IPS-18a (cell line): ENCODE measurements around the gene LRRC3C.

ENCODE experiments used
- H3K27ac ChIP-seq: one replicate; pipeline ENCODE4 v1.5.1; 2013; ENCODE audit warnings: low read length
- H3K27me3 ChIP-seq: one replicate; pipeline ENCODE4 v1.6.1; 2013; ENCODE audit warnings: mild to moderate bottlenecking, low read length; ENCODE audit not compliant: control insufficient read depth, insufficient read depth
- H3K36me3 ChIP-seq: one replicate; pipeline ENCODE4 v1.6.1; 2013; ENCODE audit warnings: low read depth, low read length; ENCODE audit not compliant: control insufficient read depth
- H3K4me1 ChIP-seq: one replicate; pipeline ENCODE4 v1.6.1; 2013; ENCODE audit warnings: low read depth, low read length; ENCODE audit not compliant: control insufficient read depth
- H3K4me3 ChIP-seq: one replicate; pipeline ENCODE4 v1.5.1; 2013; ENCODE audit warnings: low read length
- H3K9ac ChIP-seq: one replicate; pipeline ENCODE4 v1.6.1; 2013; ENCODE audit warnings: mild to moderate bottlenecking, low read length, moderate library complexity
- H3K9me3 ChIP-seq: one replicate; pipeline ENCODE4 v1.6.1; 2013; ENCODE audit warnings: low read depth, low read length; ENCODE audit not compliant: control insufficient read depth

Gene LRRC3C

GRCh38 chr17:39952680-39953470 is 25.3 kb downstream of the LRRC3C start:
- Histone ChIP-seq H3K4me1 (peaks cover 11% of the 10 kb centered on the region), H3K27me3 (peaks cover 10% of the 10 kb centered on the region), H3K9me3 (no peaks in the 10 kb centered on the region), H3K9ac (no peak overlapping the region), H3K36me3 (no peaks in the 10 kb centered on the region), H3K4me3 (peak overlapping the region; percentile 62), H3K27ac (no peak overlapping the region)

- peaks cover 10% of the 10 kb centered on the region for H3K27me3 ChIP-seq
- peak overlapping the region; percentile 48 for H3K9ac ChIP-seq
- H3K9me3 ChIP-seq: no peaks in the 10 kb centered on the region
- H3K36me3 ChIP-seq: no peaks in the 10 kb centered on the region
- H3K27ac ChIP-seq: peak overlapping the region; percentile 50
- peak overlapping the region; percentile 56 for H3K4me3 ChIP-seq
- peaks cover 11% of the 10 kb centered on the region for H3K4me1 ChIP-seq
These were observed 25.9 kb downstream of the LRRC3C start for GRCh38 chr17:39953471-39953888.

DNA sequence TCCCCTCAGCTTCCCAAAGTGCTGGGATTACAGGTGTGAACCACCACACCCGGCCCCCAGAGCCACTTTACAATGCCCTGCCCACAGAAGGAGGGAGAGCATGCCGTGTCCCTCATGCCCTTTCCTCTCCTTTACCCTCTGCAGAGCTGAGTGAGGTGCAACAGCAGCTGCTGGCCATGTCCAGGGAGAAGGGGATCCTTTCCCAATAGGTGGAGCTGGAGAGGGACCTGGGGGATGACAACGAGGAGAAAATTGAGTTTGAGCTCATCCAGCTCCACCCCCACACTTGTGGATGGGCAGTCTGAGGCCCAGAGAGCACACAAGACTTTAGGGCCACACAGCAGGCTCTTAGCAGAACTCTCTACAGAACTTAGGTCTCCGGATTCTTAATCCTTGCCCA is 27.3 kb downstream of the LRRC3C start:
- Histone ChIP-seq H3K36me3 (no peaks in the 10 kb centered on the region), H3K4me1 (peaks cover 14% of the 10 kb centered on the region), H3K9me3 (no peaks in the 10 kb centered on the region)

GRCh38 chr17:39955726-39956225 is 28.2 kb downstream of the LRRC3C start:
- peaks cover 10% of the 10 kb centered on the region for H3K27me3 ChIP-seq
- peaks cover 14% of the 10 kb centered on the region for H3K4me1 ChIP-seq
- no peaks in the 10 kb centered on the region for H3K9me3 ChIP-seq
- no peak overlapping the region for H3K4me3 ChIP-seq
- no peak overlapping the region for H3K27ac ChIP-seq
- no peak overlapping the region for H3K9ac ChIP-seq
- H3K36me3 ChIP-seq: no peaks in the 10 kb centered on the region

More for the DNA sequence above, 27.3 kb downstream of the LRRC3C start:
- Histone ChIP-seq H3K4me3 (no peak overlapping the region), H3K27me3 (peaks cover 10% of the 10 kb centered on the region), H3K9ac (no peak overlapping the region), H3K27ac (no peak overlapping the region)

DNA sequence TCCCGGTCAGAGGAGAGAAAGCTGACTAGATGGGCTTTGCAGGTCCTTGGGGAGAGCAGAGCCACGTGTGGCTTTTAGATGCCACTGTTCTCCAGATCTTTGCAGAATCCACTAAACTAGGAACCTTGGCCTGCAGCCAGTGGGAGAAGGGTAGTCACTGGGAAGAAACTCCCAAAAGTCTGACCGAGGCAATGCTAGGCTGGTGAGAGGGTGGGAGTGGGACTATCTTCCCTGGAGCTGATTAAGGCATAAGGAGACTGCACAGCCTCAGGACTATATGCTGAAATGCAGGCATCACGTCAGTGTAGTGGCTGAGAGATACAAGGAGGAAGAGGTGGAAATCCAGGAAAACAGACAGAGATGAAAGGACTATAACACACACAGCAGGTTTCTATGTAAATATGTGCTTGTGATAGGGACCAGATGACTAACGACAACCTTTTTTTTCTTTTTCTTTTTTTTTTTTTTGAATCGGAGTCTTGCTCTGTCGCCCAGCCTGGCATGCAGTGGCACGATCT is 33.1 kb downstream of the LRRC3C start:
- no peaks in the 10 kb centered on the region for H3K27me3 ChIP-seq
- H3K36me3 ChIP-seq: no peaks in the 10 kb centered on the region
- H3K9me3 ChIP-seq: no peaks in the 10 kb centered on the region
- H3K27ac ChIP-seq: no peak overlapping the region
- H3K4me1 ChIP-seq: peaks cover 3% of the 10 kb centered on the region
- no peak overlapping the region for H3K9ac ChIP-seq
- H3K4me3 ChIP-seq: no peak overlapping the region

DNA sequence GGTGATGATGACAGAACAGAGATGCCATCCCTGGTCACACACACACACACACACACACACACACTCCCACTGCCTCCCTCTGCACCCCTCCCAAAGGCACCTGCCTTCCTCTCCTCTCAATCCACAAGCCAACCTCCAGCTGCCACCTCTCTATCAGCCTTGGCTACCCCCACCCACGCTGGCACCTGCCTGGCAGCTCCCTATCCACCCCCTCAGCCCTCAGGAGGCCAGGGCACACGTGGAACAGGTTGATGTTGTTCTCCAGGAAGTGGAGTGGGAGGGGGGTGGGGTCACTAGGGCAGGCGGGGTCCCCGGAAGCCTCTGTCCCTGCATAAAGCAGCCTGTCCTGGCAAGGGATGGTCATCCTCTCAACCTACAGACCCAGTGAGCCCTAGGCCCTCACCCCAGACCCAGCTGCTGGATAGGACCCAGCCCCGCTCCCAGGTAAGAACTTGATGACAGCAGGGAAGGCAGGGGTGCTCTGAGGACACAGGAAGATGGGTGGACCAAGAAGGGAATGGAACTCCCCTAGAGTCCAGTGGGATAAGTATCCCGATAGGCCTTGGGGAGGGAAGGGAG is 35.2 kb downstream of the LRRC3C start, which contains the start of gene GSDMA:
Gene GSDMA (plus strand): TSS at position 363 of the 579 bp plus-strand sequence. CDS start 2,684 bp downstream, outside the sequence.
- H3K27ac ChIP-seq: no peak within 1 kb of the TSS
- no peaks in the 10 kb centered on the region for H3K36me3 ChIP-seq
- H3K9ac ChIP-seq: no peak within 1 kb of the TSS
- peaks cover 3% of the 10 kb centered on the region for H3K4me1 ChIP-seq
- no peaks in the 10 kb centered on the region for H3K27me3 ChIP-seq
- H3K9me3 ChIP-seq: no peaks in the 10 kb centered on the region
- no peak within 1 kb of the TSS for H3K4me3 ChIP-seq

DNA sequence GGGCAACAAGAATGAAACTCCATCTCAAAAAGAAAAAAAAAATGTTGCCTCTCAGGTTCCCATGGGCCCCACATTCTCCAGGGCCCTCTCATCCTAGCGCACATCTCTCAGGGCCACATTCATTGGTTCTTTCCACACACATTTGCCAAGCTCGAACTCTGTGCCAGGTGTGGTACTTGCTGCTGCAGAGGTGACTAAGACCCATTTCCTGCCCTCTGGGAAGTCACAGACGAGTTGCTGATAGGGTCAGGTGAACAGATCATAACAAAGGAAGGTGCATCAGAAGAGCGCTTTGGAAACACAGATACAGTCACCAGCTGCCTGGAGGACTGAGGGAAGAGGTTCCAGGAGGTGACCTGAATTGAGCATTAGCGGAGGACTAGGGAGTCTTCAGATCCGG is 36.3 kb downstream of the LRRC3C start:
- Histone ChIP-seq H3K4me3 (no peak overlapping the region), H3K4me1 (peaks cover 3% of the 10 kb centered on the region), H3K9me3 (no peaks in the 10 kb centered on the region), H3K36me3 (no peaks in the 10 kb centered on the region), H3K27ac (no peak overlapping the region), H3K27me3 (no peaks in the 10 kb centered on the region), H3K9ac (no peak overlapping the region)

DNA sequence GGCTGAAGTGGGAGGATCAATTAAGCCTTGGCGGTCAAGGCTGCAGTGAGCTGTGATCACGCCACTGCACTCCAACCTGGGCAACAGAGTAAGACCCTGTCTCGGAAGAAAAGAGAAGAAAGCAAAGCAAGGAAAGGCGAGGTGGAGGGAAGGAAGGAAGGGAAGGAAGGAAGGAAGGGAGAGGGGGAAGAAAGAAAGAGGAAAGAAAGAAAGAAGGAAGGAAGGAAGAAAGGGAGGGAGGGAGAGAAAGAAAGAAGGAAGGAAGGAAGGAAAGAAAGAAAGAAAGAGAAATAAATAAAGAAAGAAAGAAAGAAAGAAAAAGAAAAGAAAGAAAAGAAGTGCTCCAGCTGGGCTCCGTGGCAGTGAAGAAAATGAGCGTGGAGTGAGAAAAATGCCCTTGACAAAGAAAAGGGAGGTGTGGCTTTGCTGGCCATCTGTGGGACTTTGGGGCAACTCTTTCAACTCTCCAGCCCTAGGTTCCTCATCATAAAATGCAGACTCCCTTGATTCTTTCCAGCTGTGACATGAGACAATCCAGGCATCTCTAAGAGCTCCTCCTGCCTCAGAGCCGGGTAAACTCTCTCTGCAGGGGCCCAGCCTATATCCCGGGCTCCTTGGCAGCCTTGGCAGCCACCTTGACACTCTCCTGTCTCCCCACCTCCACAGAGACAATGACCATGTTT is 37.6 kb downstream of the LRRC3C start:
- no peak overlapping the region for H3K9ac ChIP-seq
- H3K4me3 ChIP-seq: no peak overlapping the region
- no peaks in the 10 kb centered on the region for H3K4me1 ChIP-seq
- no peaks in the 10 kb centered on the region for H3K27me3 ChIP-seq
- H3K36me3 ChIP-seq: no peaks in the 10 kb centered on the region
- no peaks in the 10 kb centered on the region for H3K9me3 ChIP-seq
- H3K27ac ChIP-seq: no peak overlapping the region

DNA sequence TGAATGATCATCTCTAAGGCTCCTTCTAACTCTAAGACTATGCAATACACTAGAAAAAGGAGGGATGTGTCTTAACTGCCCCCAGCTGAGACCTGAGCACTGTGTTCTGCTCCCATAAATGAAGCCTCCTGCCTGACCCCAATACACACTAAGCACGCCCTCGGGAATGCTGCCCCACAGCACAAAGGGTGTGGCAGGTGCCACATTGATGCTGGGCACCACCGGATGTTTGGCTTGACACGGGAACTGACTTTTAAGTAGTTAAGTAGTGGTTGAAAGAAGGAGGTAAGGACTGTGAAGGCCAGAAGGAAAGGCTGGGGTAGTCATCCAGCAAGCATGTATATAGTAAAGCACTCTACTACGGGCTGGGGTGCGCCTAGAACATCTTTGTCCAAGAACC is 39.2 kb downstream of the LRRC3C start:
- Histone ChIP-seq H3K4me3 (no peak overlapping the region), H3K9me3 (no peaks in the 10 kb centered on the region), H3K36me3 (no peaks in the 10 kb centered on the region), H3K9ac (no peak overlapping the region), H3K4me1 (no peaks in the 10 kb centered on the region), H3K27me3 (no peaks in the 10 kb centered on the region), H3K27ac (no peak overlapping the region)

GRCh38 chr17:39968761-39969160 is 41.2 kb downstream of the LRRC3C start:
- Histone ChIP-seq H3K4me3 (no peak overlapping the region), H3K27me3 (no peaks in the 10 kb centered on the region), H3K36me3 (no peaks in the 10 kb centered on the region), H3K9ac (no peak overlapping the region), H3K27ac (no peak overlapping the region), H3K9me3 (no peaks in the 10 kb centered on the region), H3K4me1 (no peaks in the 10 kb centered on the region)

DNA sequence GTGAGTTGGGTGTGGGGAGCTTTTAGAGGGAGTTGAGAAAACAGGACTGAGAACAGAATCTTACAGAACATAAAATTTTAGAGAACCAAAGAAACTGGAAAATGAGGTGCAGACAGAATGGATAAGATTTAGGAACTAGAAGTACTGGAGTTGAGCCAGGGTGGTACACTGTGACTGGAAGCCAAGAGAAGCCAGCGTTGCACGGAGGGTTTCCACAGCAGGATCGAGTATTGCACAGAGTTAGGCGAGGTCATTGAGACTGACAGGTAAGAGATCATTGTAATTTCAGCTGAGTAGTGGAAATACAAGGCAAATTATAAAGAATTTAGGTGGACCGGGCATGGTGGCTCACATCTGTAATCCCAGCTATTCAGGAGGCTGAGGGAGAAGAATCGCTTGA is 41.8 kb downstream of the LRRC3C start:
- Histone ChIP-seq H3K9me3 (no peaks in the 10 kb centered on the region), H3K27ac (no peak overlapping the region), H3K36me3 (no peaks in the 10 kb centered on the region), H3K9ac (no peak overlapping the region), H3K4me3 (no peak overlapping the region), H3K27me3 (no peaks in the 10 kb centered on the region), H3K4me1 (no peaks in the 10 kb centered on the region)
